Mucosa of rectum (tissue), 2 donors: ENCODE data around the gene SRRT.
"Not testable (repeated sequence)": the region's sequence is repeated elsewhere in the genome, so short reads cannot be mapped to it uniquely, and the experiment has no call there.

Experiments
- H3K27ac ChIP-seq, 2 donors: one replicate each; pipeline ENCODE4 v1.7.0; 2013; ENCODE audit warnings: inconsistent platforms in 2 of 2, low read depth in 2 of 2, low read length in 2 of 2
- H3K27me3 ChIP-seq, 2 donors: one replicate each; pipeline ENCODE4 v1.7.0; 2013; ENCODE audit warnings: low read length in 2 of 2; ENCODE audit not compliant: control insufficient read depth in 2 of 2, insufficient read depth in 2 of 2
- H3K36me3 ChIP-seq, 2 donors: one replicate each; pipeline ENCODE4 v1.7.0; 2013; ENCODE audit warnings: low read length in 2 of 2; ENCODE audit not compliant: control insufficient read depth in 2 of 2, insufficient read depth in 2 of 2
- H3K4me1 ChIP-seq, 2 donors: one replicate each; pipeline ENCODE4 v1.7.0; 2013; ENCODE audit warnings: low read length in 2 of 2, mild to moderate bottlenecking in 1 of 2; ENCODE audit not compliant: control insufficient read depth in 2 of 2, insufficient read depth in 2 of 2
- H3K4me3 ChIP-seq, 2 donors: one replicate each; pipeline ENCODE4 v1.7.0; 2013; ENCODE audit warnings: low read length in 2 of 2
- H3K9ac ChIP-seq, 2 donors: one replicate each; pipeline ENCODE4 v1.7.0; 2013; ENCODE audit warnings: low read length in 2 of 2, low read depth in 1 of 2, mild to moderate bottlenecking in 1 of 2
- H3K9me3 ChIP-seq, 2 donors: one replicate each; pipeline ENCODE4 v1.7.0; 2013; ENCODE audit warnings: low read length in 2 of 2; ENCODE audit not compliant: control insufficient read depth in 2 of 2
- donor health status: healthy.
- donor health status: Normal muscosa, but diverticular disease.

The SRRT gene

GRCh38 chr7:100933734-100934133 lies 58.8 kb downstream of the SRRT start:
- Histone ChIP-seq H3K27ac (no peak overlapping the region), H3K9ac (no peak overlapping the region), H3K27me3 (peaks cover 2 to 4% of the 10 kb centered on the region in 2 donors), H3K36me3 (no peaks in the 10 kb centered on the region), H3K9me3 (no peaks in the 10 kb centered on the region), H3K4me3 (no peak overlapping the region), H3K4me1 (no peaks in the 10 kb centered on the region)

- not testable (repeated sequence) for H3K36me3 ChIP-seq, H3K27me3 ChIP-seq, H3K4me1 ChIP-seq, H3K27ac ChIP-seq, H3K9ac ChIP-seq, H3K9me3 ChIP-seq, H3K4me3 ChIP-seq
These were observed 60.5 kb downstream of the SRRT start for GRCh38 chr7:100935381-100935780.

- H3K4me3 ChIP-seq, H3K27me3 ChIP-seq, H3K4me1 ChIP-seq, H3K9ac ChIP-seq, H3K9me3 ChIP-seq, H3K27ac ChIP-seq, H3K36me3 ChIP-seq: not testable (repeated sequence)
These were observed 61.3 kb downstream of the SRRT start for GRCh38 chr7:100936167-100936566.
